HG03039 (cell line): Measurements from ENCODE around the gene SLC24A3.

Experiments used
- ATAC-seq: cut with Tn5 transposase; IDR thresholded peaks from one replicate; pipeline ENCODE4 v1.9.1; 2021; ENCODE audit warnings: mild to moderate bottlenecking, moderate library complexity; ENCODE audit not compliant: unreplicated experiment

Gene SLC24A3

DNA sequence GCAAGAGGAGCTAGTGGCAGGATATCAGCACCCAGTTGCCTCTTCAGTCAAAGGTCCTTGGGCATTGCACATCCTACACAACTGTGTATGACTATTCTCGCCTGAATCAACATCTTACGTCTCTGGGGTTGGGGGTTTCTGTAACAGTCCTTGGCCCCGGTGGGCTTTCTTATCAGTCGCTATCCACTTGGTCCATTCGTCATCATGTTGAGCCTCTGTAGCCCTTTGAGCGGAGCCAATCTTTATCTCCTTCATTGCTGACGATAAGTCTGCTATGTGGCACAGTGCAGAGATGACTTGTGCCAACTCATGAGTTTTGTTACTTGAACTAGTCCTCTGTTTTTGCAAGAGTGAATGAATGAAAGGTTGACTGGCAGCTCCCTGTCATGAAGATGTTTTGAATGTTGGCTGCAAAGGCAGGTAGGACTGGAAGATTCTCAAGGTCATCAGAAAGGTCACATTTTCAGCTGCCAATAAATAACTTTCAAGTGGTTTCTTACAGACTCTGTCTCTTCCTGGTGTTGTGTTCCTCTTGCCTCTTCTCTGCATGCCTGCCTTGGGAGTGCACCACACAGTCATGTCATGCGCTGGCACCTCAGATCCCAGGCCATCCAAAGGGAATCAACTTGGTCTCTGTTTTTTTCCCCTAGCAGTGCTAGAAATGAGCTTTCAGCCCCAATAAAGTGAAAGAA is 238.9 kb downstream of the SLC24A3 start:
- no peak for ATAC-seq

- ATAC-seq: no peak
Observed at GRCh38 chr20:19451923-19452295, 239.5 kb downstream of the SLC24A3 start.

GRCh38 chr20:19453410-19453809 is 241.0 kb downstream of the SLC24A3 start:
- no peak for ATAC-seq

GRCh38 chr20:19453862-19454261 is 241.4 kb downstream of the SLC24A3 start:
- no peak for ATAC-seq

DNA sequence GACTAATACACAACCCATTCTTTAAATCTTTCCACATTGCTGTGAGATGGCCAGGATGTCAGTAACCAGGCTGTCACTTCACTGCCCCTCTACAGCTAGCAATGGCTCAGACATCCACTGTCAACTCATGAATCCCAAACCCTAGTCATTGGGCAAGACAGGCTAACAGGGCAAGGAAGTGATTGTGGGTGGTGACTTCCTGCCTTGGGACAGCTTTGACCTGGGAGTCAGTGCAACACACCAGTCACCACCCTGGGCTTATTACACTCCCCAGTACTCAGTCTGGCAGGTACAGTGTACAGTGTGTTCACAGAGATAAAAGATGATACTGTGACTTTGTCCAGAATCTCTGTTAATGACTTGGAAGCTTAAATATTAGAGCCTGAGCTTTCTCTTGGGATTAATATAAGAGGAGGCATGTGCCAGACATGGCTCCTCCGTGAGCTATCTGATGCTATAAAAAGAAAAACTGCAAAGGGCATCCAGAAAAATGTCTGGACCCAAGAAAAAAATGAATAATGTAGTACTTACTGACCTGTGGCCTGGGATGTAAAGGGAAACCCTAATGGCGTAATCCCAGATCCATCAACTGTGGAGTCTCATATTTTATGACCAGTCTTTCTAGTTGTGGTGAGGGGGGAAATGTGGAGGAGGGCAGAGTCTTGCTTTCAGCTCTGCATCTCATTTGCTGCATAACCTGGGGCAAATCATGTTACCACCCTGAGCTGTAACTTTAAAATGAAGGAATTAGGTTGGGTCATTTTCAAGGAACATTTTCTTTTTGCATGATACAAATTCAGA is 244.4 kb downstream of the SLC24A3 start:
- no peak for ATAC-seq

GRCh38 chr20:19457611-19458010 is 245.2 kb downstream of the SLC24A3 start:
- no peak for ATAC-seq

GRCh38 chr20:19460386-19460785 is 247.9 kb downstream of the SLC24A3 start:
- ATAC-seq: no peak

DNA sequence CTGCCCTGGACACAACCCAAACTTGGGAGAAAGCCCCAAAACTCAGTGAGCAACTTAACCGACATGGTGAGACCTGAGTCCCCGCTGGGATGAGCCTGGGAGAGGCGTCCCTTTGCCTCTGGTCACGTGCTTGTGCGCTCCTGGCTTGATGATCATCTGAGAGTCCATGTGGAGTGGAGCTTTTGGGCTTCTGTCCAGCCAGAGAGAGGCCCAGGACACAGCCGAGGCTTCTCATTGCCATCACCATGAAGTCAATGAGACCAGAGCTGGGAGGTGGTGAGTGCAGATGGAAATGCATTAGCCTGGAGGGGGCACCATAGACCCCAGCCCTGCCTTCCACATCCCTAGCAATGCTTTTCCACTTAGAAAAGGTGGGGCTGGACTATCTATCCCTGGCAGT is 250.0 kb downstream of the SLC24A3 start:
- ATAC-seq: no peak

GRCh38 chr20:19463597-19463996 is 251.2 kb downstream of the SLC24A3 start:
- no peak for ATAC-seq

- no peak for ATAC-seq
Observed at GRCh38 chr20:19465536-19465935, 253.1 kb downstream of the SLC24A3 start.

GRCh38 chr20:19466206-19466928 is 253.9 kb downstream of the SLC24A3 start:
- ATAC-seq: no peak

DNA sequence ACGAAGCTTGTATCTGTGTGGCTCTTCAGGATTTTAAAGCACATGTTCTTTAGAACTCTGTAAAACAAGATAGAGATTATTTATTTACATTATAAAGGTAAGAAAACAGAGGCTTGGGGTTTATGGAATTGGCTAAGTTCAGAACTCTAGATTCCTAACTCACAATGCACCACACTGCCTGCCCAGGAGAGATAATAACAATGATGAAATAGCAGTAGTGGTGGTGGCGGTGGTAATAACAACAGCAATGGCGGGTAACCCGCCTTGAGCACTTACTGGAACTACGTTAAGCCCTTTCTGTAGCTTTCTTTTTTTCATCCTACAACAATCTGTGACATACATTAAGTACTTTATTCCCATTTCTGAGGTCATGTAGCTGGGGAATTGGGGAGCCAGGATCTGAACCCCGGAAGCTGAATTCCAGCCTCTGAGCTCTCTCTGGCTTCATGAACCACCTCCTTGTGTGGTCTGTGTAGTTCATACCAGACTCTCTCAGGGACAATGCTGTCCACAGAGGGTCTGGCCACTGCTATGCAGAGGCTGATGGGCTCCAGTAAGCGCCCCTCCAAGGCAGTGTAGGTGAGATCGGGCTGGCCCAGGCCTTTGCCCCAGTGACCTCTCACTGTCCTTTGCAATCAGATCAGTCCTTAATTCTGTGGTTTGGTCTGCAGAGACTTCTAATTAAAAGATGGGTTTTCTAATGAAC is 260.9 kb downstream of the SLC24A3 start:
- no peak for ATAC-seq

DNA sequence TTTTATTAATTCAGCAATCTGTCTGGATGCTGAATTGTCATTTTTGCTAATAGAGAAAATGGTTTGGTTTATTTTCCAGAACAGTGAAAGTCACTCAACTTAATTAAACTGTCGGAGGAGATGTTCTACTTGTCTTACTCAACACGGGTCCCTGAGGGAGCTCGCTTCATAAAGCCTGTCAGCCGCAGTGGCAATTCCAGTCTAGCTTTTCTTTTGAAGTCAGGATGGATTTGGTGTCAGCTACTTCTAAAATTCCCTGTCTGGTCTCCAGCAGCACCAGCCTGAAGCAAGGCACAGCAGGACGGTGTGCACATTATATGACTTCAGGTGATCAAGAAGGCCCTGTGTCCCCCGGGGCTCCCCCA is 261.5 kb downstream of the SLC24A3 start:
- ATAC-seq: no peak

DNA sequence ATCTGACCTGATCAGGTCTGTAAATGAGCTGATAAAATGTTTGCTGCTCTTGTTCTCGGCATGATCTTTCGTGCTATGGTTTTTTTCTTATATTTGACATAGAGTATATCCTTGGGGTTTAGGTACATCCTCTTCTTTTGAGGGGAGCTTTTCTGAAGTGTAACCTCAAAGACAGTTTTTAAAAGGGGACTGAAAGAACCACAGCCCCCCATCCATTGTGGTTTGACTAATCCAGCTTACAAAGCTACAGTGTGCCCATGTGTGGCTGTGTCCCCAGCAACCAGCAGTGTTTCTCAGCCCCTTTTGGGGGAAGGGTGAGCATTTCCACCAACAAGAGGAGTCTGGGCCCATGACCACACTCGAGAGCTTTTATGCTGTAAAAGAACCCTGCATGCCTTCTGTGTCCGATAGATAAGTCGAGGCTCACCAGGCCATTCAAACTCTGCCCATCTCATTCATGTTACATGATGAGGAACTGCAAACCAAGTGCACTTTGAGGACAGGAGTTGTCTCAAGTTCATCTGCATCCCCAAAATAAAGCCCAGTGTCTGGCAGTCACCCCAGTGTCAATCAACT is 266.0 kb downstream of the SLC24A3 start:
- no peak for ATAC-seq

- ATAC-seq: no peak
Observed at GRCh38 chr20:19482726-19483125, 270.3 kb downstream of the SLC24A3 start.

DNA sequence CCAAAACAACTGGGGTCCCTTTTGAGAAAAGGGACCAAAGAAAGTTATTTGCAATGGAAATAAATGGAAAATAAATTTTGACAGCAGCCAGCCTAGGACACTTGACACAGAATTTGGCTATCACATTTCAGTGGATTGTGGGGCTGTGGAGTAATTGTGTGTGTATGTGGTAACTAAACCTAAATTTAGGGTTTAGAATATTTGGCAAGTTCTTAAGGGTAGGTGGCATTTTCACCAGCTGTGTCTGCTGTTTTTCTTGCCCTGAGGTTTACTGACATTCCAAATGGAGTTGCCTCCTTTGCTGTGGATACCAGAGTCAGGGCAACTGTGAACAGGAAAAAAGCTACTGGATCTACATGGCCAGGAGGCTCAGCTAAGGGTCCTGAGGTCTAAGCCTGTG is 270.9 kb downstream of the SLC24A3 start:
- no peak for ATAC-seq

GRCh38 chr20:19486446-19486845 is 274.0 kb downstream of the SLC24A3 start:
- no peak for ATAC-seq

GRCh38 chr20:19487420-19487819 is 275.0 kb downstream of the SLC24A3 start:
- ATAC-seq: no peak

DNA sequence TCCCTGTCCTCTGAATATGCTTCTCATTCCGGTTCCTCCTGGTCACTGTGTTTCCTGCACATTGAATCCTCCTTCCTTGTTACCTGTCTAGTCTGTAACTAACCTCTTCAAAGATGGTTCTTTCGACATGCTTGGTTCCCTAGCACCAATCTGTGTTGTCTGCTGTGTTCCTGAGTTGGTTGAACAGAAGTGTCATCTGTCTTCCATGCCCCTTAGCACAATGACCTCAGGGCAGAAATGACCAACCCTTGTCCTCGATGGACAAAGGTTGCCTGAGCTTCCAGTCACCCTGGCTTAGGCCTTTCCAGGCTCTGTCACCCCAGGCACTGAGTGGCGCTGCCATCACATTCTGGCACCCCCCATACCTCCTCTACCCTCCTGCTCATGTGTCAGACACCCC is 278.8 kb downstream of the SLC24A3 start:
- no peak for ATAC-seq

- no peak for ATAC-seq
Observed at GRCh38 chr20:19492116-19492515, 279.7 kb downstream of the SLC24A3 start.
